ENCODE results near the gene TRMT6. TPM values are rescaled to one million over a fixed set of nuclear protein-coding genes. Genes with fewer than 3 reads are reported as not detected.

TRMT6 gene
- total RNA-seq, 1 donor from 2014 or later: 11.1 TPM

DNA sequence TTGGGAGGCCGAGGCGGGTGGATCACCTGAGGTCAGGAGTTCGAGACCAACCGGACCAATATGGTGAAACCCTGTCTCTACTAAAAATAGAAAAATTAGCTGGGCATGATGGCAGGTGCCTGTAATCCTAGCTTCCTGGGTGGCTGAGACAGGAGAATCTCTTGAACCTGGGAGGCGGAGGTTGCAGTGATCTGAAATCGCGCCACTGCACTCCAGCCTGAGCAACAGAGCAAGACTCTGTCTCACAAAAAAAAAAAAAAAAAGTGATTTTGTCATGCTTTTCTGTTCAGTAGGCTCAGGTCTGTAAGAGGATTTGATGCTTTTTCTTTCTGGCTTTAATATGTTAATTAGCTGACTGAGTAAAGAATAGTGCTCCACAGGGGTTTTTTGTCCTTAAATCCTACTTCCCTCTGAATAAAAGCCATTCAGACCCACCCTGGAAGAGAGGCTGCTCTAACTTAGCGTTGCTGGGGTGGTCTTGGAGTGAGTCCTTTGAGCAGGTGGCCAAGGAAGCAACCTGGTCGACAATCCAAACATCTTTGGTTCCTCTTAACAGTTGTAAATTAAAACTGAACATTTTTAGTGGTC is 19.1 kb upstream of the TRMT6 start:
- peak overlapping the region; percentile 12 for H3K27ac Mint-ChIP-seq (ENCODE audit: unreplicated experiment)
- no peaks in the 10 kb centered on the region for H3K27me3 Mint-ChIP-seq (ENCODE audit: unreplicated experiment)
- H3K9me3 Mint-ChIP-seq (ENCODE audit: unreplicated experiment): no peaks in the 10 kb centered on the region
- H3K36me3 Mint-ChIP-seq (ENCODE audit: unreplicated experiment): peaks cover 5% of the 10 kb centered on the region
- no peak overlapping the region for H3K4me3 Mint-ChIP-seq (ENCODE audit: unreplicated experiment)
- TF ChIP-seq, protein P1, sequence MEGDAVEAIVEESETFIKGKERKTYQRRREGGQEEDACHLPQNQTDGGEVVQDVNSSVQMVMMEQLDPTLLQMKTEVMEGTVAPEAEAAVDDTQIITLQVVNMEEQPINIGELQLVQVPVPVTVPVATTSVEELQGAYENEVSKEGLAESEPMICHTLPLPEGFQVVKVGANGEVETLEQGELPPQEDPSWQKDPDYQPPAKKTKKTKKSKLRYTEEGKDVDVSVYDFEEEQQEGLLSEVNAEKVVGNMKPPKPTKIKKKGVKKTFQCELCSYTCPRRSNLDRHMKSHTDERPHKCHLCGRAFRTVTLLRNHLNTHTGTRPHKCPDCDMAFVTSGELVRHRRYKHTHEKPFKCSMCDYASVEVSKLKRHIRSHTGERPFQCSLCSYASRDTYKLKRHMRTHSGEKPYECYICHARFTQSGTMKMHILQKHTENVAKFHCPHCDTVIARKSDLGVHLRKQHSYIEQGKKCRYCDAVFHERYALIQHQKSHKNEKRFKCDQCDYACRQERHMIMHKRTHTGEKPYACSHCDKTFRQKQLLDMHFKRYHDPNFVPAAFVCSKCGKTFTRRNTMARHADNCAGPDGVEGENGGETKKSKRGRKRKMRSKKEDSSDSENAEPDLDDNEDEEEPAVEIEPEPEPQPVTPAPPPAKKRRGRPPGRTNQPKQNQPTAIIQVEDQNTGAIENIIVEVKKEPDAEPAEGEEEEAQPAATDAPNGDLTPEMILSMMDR (IDR thresholded peaks at IDR 0.05): no peak
- no peak for DNase-seq (ENCODE audit: extremely low spot score, unreplicated experiment)
- peaks cover 7% of the 10 kb centered on the region for H3K4me1 Mint-ChIP-seq (ENCODE audit: unreplicated experiment)

GRCh38 chr20:5968462-5968861 is 18.1 kb upstream of the TRMT6 start:
- TF ChIP-seq, protein P1 (IDR thresholded peaks at IDR 0.05): no peak
- Mint-ChIP-seq H3K4me1 (ENCODE audit: unreplicated experiment) (peaks cover 7% of the 10 kb centered on the region), H3K27ac (ENCODE audit: unreplicated experiment) (no peak overlapping the region), H3K4me3 (ENCODE audit: unreplicated experiment) (no peak overlapping the region), H3K9me3 (ENCODE audit: unreplicated experiment) (no peaks in the 10 kb centered on the region), H3K36me3 (ENCODE audit: unreplicated experiment) (peaks cover 5% of the 10 kb centered on the region), H3K27me3 (ENCODE audit: unreplicated experiment) (no peaks in the 10 kb centered on the region)
- DNase-seq (ENCODE audit: extremely low spot score, unreplicated experiment): no peak

DNA sequence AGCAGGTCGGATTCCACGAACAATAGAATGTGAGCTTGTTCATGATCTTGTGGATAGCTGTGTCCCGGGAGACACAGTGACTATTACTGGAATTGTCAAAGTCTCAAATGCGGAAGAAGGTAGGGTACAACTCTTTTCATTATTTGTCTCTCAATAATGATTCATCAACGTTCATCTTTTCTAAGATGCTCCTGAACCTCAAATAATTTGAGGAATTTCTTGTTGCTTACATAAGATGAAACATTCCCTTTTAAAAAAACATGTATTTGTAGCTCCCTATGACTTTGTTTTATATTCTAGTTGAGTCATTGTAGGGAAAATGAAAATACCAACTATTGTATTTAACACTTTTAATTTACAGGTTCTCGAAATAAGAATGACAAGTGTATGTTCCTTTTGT is 17.1 kb upstream of the TRMT6 start:
- Mint-ChIP-seq H3K4me1 (ENCODE audit: unreplicated experiment) (peaks cover 3% of the 10 kb centered on the region), H3K9me3 (ENCODE audit: unreplicated experiment) (no peaks in the 10 kb centered on the region), H3K36me3 (ENCODE audit: unreplicated experiment) (peaks cover 5% of the 10 kb centered on the region), H3K27me3 (ENCODE audit: unreplicated experiment) (no peaks in the 10 kb centered on the region), H3K4me3 (ENCODE audit: unreplicated experiment) (no peak overlapping the region), H3K27ac (ENCODE audit: unreplicated experiment) (no peak overlapping the region)
- DNase-seq (ENCODE audit: extremely low spot score, unreplicated experiment): no peak
- TF ChIP-seq, protein P1 (IDR thresholded peaks at IDR 0.05): no peak

DNA sequence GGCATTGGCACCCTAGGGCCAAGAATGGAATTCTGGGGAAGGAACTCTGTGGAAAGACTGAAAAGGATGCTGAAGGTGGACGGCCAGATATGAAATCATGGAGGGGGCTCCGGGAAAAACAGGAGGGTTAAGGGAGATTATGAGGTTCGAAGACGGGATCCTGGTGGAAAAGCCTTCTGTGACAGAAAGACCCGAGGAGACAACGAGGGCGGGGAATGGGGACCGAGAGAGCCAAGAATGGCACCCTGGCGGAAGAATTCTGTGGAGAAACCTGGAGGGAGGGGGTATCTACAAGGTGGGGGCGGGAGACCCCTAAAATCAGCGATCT is 426 bp downstream of the TRMT6 start:
- DNase-seq (ENCODE audit: extremely low spot score, unreplicated experiment): no peak
- Mint-ChIP-seq H3K27ac (ENCODE audit: unreplicated experiment) (peak overlapping the region; percentile 95), H3K27me3 (ENCODE audit: unreplicated experiment) (no peaks in the 10 kb centered on the region), H3K36me3 (ENCODE audit: unreplicated experiment) (peaks cover 10% of the 10 kb centered on the region), H3K4me3 (ENCODE audit: unreplicated experiment) (peak overlapping the region; percentile 99), H3K4me1 (ENCODE audit: unreplicated experiment) (peaks cover 28% of the 10 kb centered on the region), H3K9me3 (ENCODE audit: unreplicated experiment) (no peaks in the 10 kb centered on the region)
- TF ChIP-seq, protein P1 (IDR thresholded peaks at IDR 0.05): no peak

- H3K36me3 Mint-ChIP-seq (ENCODE audit: unreplicated experiment): peaks cover 23% of the 10 kb centered on the region
- TF ChIP-seq, protein P1 (IDR thresholded peaks at IDR 0.05): no peak
- no peak overlapping the region for H3K4me3 Mint-ChIP-seq (ENCODE audit: unreplicated experiment)
- H3K27ac Mint-ChIP-seq (ENCODE audit: unreplicated experiment): no peak overlapping the region
- H3K27me3 Mint-ChIP-seq (ENCODE audit: unreplicated experiment): no peaks in the 10 kb centered on the region
- H3K4me1 Mint-ChIP-seq (ENCODE audit: unreplicated experiment): peaks cover 28% of the 10 kb centered on the region
- no peaks in the 10 kb centered on the region for H3K9me3 Mint-ChIP-seq (ENCODE audit: unreplicated experiment)
- no peak for DNase-seq (ENCODE audit: extremely low spot score, unreplicated experiment)
Observed at GRCh38 chr20:5947276-5947675, 3.1 kb downstream of the TRMT6 start.
